GM18499 (cell line): ENCODE results near the gene MACO1.
"Not testable (repeated sequence)": the region's sequence is repeated elsewhere in the genome, so short reads cannot be mapped to it uniquely, and the experiment has no call there.

Experiments used
- ATAC-seq: cut with Tn5 transposase; IDR thresholded peaks from one replicate; pipeline ENCODE4 v1.9.1; 2021; ENCODE audit warnings: moderate number of reproducible peaks; ENCODE audit not compliant: insufficient read depth, unreplicated experiment

The MACO1 gene

GRCh38 chr1:25451908-25452307 lies 21.2 kb downstream of the MACO1 start:
- ATAC-seq: no peak

- ATAC-seq: no peak
These were observed 25.8 kb downstream of the MACO1 start for GRCh38 chr1:25456502-25456901.

- ATAC-seq: no peak
These were observed 28.0 kb downstream of the MACO1 start for GRCh38 chr1:25458541-25459298.

- ATAC-seq: no peak
These were observed 29.3 kb downstream of the MACO1 start for GRCh38 chr1:25460020-25460419.

DNA sequence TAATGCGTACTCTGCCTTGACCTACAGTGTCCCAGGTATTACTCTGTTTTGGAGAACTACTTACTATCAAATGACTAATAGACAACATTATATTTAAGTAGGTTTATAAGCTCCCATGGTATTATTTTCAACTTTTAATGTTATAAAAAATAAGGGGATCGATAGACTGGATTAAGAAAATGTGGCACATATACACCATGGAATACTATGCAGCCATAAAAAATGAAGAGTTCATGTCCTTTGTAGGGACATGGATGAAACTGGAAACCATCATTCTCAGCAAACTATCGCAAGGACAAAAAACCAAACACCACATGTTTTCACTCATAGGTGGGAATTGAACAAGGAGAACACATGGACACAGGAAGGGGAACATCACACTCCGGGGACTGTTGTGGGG lies 30.1 kb downstream of the MACO1 start:
- not testable (repeated sequence) for ATAC-seq

- no peak for ATAC-seq
These were observed 31.2 kb downstream of the MACO1 start for GRCh38 chr1:25461849-25462248.

DNA sequence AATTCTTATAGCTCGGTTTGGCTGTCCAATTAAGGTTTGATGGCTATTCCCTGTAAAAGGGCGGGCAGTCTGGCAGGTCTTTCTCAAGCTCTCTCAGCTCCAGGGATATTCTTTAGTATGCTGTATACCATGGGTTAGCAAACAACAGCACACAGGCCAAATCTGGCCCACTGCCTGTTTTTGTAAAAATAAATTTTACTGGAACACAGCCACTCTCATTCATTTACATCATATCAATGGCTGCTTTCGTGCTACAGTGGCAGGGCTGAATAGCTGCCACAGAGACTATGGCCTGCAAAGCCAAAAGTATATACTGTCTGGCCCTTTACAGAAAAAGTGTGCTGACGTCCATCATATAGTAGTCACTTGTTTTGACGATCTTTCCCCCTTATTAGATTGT lies 32.0 kb downstream of the MACO1 start:
- ATAC-seq: no peak

DNA sequence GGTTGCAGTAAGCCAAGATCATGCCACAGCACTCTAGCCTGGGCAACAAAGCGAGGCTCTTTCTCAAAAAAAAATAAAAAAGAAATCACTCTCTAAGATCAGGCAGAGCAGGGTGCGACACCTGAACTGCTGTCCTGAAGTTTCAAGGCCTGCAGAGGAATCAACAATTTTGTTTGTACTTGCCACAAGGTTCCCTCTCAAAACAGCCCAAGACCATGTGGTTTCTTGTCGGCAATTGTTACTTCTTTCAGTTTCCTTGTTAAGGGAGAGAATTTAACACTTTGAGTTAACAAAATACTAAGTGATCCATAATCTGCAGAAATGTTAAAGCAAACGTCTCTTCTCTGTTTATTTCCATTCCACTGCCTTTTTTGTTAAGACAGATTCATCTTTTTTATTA lies 36.5 kb downstream of the MACO1 start:
- ATAC-seq: no peak

DNA sequence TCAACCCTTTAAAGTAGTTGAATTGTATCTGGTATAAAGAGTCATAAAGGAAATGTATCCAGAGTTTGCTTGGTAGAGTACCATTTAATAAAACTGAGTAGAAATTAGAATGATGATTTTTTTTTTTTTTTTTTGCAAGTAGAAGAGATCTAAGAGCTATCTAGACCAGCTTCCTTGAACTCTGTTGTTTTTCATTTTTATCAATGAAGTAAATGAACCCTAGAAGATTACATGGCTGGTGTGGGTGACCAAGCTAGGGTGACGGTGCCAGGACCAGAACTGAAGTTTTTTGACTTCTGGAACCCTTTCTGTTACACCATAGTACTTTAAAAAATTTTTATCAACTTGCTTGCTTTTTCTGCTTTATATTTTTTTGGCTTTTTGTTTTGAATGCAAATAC lies 36.9 kb downstream of the MACO1 start:
- ATAC-seq: no peak

DNA sequence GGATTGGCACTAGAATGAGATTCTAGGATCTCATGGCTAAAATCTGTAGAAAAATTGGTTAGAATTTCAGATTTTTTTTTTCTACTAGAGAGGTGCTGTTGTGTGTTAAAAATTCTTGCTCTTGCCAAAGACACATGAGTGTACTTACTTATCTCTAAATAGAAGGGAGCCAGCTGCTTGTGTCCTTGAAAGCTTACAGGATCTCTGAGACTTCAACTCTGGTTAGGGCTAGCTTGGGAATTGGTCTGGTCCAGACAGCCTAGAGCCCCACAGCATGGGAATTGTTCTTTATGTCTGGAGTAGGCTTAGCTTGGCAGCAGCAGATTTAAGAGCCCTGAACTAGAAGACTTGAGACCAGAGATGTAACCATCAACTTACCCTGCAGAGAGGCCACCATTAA lies 37.3 kb downstream of the MACO1 start:
- no peak for ATAC-seq

- no peak for ATAC-seq
These were observed 38.5 kb downstream of the MACO1 start for GRCh38 chr1:25469177-25469576.

- no peak for ATAC-seq
These were observed 41.8 kb downstream of the MACO1 start for GRCh38 chr1:25472471-25472870.

DNA sequence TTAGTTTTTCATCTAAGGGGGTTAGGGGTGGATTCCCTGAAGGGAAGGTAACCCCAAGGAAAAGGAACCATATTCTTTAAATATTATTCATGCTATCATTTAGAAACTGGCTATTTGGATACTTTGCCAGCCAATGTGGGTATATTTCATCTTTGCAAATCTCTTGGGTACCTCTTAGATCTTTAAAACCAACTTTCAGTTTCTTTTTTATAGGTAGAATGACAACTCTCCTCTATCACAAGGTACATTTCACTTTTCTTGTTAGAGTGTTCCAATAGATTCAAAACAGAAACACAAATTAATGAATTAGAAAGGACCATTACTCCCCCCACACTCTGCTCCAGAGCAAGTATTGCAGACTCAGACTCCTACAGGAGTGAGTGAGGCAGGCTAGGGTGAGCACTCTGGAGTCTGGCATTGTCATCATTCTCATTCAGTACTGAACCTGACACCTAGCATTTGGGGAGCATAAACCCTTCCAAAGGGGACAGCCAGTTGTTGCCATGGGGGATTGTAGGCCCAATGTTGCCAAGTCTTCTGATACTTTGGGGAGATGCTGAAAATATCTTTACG lies 43.0 kb downstream of the MACO1 start:
- ATAC-seq: no peak

GRCh38 chr1:25474439-25475047 lies 43.8 kb downstream of the MACO1 start:
- ATAC-seq: no peak

DNA sequence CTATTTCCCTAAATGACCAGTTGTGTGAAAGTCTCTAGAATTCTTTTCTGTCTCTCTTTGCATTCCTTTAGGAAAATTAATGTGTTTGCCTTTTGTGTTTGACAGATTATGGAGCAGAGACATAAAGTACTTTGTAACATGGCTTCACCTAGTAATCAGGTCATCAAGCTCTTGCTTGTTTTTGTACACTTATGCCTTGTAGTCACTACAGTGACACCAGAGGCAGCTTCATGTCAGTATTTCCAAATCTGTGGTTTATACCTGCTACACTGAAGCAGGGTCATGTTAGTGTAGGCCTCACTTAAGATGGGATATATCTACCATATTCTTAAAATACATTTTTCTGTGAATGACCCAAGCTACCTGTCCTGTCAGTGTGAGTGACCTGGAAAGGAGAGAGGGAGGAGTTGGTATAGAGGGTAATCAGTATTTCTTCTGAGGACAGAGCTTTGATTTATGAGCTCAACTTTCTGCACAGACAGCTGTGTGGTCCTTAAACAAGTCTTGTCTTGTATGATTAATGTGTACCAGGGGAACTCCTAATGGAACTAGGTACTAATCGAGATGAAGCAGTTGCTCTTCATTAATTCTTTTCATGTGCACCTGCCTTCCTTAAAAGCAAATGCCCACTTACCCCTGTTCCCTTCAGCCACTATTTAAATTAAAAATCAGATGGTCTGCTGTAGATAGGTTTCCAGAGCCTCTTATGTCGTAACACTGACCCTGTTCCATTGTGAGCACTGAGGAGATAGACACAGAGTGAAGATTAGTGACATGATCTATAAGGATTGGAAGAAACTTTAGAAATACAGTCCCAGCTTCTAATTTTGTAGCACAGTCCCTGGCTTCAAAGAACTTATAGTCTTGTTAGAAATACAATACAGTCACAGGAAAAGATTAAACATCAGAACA lies 45.7 kb downstream of the MACO1 start:
- ATAC-seq: no peak

GRCh38 chr1:25477448-25478034 lies 46.8 kb downstream of the MACO1 start:
- no peak for ATAC-seq

DNA sequence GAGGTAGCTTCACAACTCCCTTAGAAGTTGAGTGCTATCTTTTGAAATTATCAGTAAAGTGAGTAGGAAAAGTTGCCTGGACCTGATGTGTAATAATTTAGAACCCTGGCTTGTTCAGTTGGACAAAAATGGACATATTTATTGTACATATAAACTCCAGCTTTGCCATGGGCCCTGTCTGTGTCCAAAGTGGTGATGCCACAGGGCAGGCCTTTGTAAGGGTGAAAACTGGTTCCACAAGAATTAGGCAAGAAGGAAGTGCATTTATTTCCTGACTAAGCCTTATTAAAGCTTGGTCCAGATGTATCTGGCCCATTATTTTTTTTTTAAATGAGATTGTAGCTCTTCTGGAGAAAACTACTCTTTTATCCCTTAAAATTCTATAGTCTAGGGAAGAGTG lies 47.9 kb downstream of the MACO1 start:
- ATAC-seq: no peak

DNA sequence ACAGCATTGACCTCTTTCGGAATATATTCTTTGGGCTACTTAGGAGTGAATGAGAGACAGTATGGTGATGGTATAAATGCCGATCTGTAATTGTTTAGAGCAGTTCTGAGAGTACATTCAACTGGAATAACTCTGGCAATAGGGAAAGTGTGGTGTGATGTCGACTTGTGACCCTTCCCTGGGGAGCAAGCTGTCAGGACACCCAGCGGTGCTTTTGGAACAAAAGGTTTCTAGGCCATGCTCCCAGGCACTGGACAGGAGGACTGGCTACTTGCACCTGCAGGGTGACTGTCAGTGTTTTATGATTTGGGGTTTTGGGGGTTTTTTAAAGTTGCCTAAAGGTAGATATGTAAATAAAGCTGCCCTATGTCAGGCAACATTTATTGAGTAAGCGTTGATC lies 50.9 kb downstream of the MACO1 start:
- no peak for ATAC-seq

- ATAC-seq: no peak
These were observed 51.5 kb downstream of the MACO1 start for GRCh38 chr1:25482211-25482610.

GRCh38 chr1:25484096-25484495 lies 53.4 kb downstream of the MACO1 start:
- no peak for ATAC-seq
